ENCODE data around the gene KIF26A.

- TF ChIP-seq, protein P1, sequence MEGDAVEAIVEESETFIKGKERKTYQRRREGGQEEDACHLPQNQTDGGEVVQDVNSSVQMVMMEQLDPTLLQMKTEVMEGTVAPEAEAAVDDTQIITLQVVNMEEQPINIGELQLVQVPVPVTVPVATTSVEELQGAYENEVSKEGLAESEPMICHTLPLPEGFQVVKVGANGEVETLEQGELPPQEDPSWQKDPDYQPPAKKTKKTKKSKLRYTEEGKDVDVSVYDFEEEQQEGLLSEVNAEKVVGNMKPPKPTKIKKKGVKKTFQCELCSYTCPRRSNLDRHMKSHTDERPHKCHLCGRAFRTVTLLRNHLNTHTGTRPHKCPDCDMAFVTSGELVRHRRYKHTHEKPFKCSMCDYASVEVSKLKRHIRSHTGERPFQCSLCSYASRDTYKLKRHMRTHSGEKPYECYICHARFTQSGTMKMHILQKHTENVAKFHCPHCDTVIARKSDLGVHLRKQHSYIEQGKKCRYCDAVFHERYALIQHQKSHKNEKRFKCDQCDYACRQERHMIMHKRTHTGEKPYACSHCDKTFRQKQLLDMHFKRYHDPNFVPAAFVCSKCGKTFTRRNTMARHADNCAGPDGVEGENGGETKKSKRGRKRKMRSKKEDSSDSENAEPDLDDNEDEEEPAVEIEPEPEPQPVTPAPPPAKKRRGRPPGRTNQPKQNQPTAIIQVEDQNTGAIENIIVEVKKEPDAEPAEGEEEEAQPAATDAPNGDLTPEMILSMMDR (IDR thresholded peaks at IDR 0.05; ENCODE audit: low read depth, low read length) = no peak
- no peak for TF ChIP-seq EZH2phosphoT487 (IDR thresholded peaks at IDR 0.05; ENCODE audit: low read depth)
These were observed 13.4 kb upstream of the KIF26A start for GRCh38 chr14:104125011-104125410.

All from OCI-LY3 (cell line).